GM23338 (cell line): ENCODE data around the gene GTF2H1.

Experiments used
- CREB1 ChIP-seq: fragments of 250-450 bp; sonication (Bioruptor Pico); IDR thresholded peaks from 2 replicates; pipeline ENCODE4 v1.5.0; 2020; ENCODE audit warnings: low read depth, mild to moderate bottlenecking, moderate library complexity
- CTCF ChIP-seq, 2 experiments: fragments of 200-600 bp in 1 of 2; sonication (generic) in 1 of 2; conservative IDR thresholded peaks; 2 replicates each; pipeline versions ENCODE4 v1.5.1 to v1.6.1; 2016 to 2017; ENCODE audit warnings: antibody characterized with exemption in 2 of 2, low read depth in 2 of 2, mild to moderate bottlenecking in 2 of 2, moderate library complexity in 1 of 2
- ETS1 ChIP-seq: IDR thresholded peaks from 2 replicates; pipeline ENCODE4 v1.6.1; 2016; ENCODE audit warnings: antibody characterized with exemption
- EZH2 ChIP-seq: fragments of 200-600 bp; sonication (generic); IDR thresholded peaks from one replicate; pipeline ENCODE4 v1.8.0; 2017; ENCODE audit warnings: antibody characterized with exemption, mild to moderate bottlenecking, low read depth; ENCODE audit not compliant: unreplicated experiment
- EZH2phosphoT487 ChIP-seq: fragments of 200-600 bp; sonication (generic); IDR thresholded peaks from one replicate; pipeline ENCODE4 v1.8.1; 2018; ENCODE audit warnings: antibody characterized with exemption; ENCODE audit not compliant: unreplicated experiment
- POLR2AphosphoS5 ChIP-seq: IDR thresholded peaks from 2 replicates; pipeline ENCODE4 v1.6.1; 2016; ENCODE audit warnings: antibody characterized with exemption, low read depth
- REST ChIP-seq: IDR thresholded peaks from one replicate; pipeline ENCODE4 v1.6.1; 2018; ENCODE audit warnings: antibody characterized with exemption; ENCODE audit not compliant: unreplicated experiment
- STAT1 ChIP-seq: IDR thresholded peaks from one replicate; pipeline ENCODE4 v1.6.1; 2016; ENCODE audit warnings: antibody characterized with exemption; ENCODE audit not compliant: unreplicated experiment

GRCh38 chr11:18288911-18289310, 33.5 kb upstream of the GTF2H1 start:
- TF ChIP-seq CTCF (conservative IDR thresholded peaks at IDR 0.05; ENCODE audit: low read depth in 2 of 2) = no peak
- TF ChIP-seq STAT1 = no peak
- TF ChIP-seq REST = no peak
- TF ChIP-seq POLR2AphosphoS5 = no peak
- no peak for TF ChIP-seq EZH2
- no peak for TF ChIP-seq EZH2phosphoT487
- no peak for TF ChIP-seq CREB1 (CRISPR knock-in tag)
- no peak for TF ChIP-seq ETS1
